Naive thymus-derived CD8-positive, alpha-beta T cell (primary cell): ENCODE data around the gene CD226. TPM values are rescaled to one million over a fixed set of nuclear protein-coding genes. Genes with fewer than 3 reads are reported as not detected.

Experiments used
- ATAC-seq, 2 donors: fragments of 150-1000 bp; cut with Tn5 transposase in 1 of 2; sonication (Bioruptor Pico), chemical (Tn5 transposase) in 1 of 2; 1 replicate in 1 of 2; 2 replicates in 1 of 2; pipeline ENCODE4 v1.10.0; 2021; ENCODE audit warnings: mild to moderate bottlenecking in 2 of 2, moderate library complexity in 2 of 2
- POLR2A ChIA-PET: fragments of 350-600 bp; sonication (Branson Sonifier 250); formaldehyde crosslinking; loops from one replicate; lab custom pipeline; 2021; ENCODE audit warnings: antibody characterized with exemption; lab: Charles Lee
- DNase-seq, 10 donors: peaks; one replicate each; pipeline versions ENCODE4 v3.0.0 to v3.0.0-alpha.2; 2020 to 2022
- H3K27ac Mint-ChIP-seq, 10 donors: one replicate each; pipeline ENCODE4 v1.8.0; 2020 to 2022; ENCODE audit warnings: mild to moderate bottlenecking in 10 of 10, mixed read lengths in 10 of 10, moderate library complexity in 4 of 10, inconsistent platforms in 1 of 10
- H3K27me3 Mint-ChIP-seq, 5 donors: one replicate each; pipeline ENCODE4 v1.8.0; 2021 to 2022; ENCODE audit warnings: mixed read lengths in 5 of 5
- H3K36me3 Mint-ChIP-seq, 3 donors: one replicate each; pipeline ENCODE4 v1.8.0; 2020 to 2022; ENCODE audit warnings: mixed read lengths in 3 of 3, mild to moderate bottlenecking in 2 of 3, inconsistent platforms in 1 of 3
- H3K4me1 Mint-ChIP-seq, 4 donors: one replicate each; pipeline ENCODE4 v1.8.0; 2021 to 2022; ENCODE audit warnings: mixed read lengths in 4 of 4
- H3K4me3 Mint-ChIP-seq, 10 donors: one replicate each; pipeline ENCODE4 v1.8.0; 2020 to 2022; ENCODE audit warnings: mild to moderate bottlenecking in 10 of 10, mixed read lengths in 10 of 10, moderate library complexity in 6 of 10, inconsistent platforms in 1 of 10
- H3K9me3 Mint-ChIP-seq, 9 donors: one replicate each; pipeline ENCODE4 v1.8.0; 2020 to 2022; ENCODE audit warnings: mixed read lengths in 9 of 9, mild to moderate bottlenecking in 3 of 9, inconsistent platforms in 1 of 9, moderate library complexity in 1 of 9
- polyA plus RNA-seq, 3 donors: library from polyadenylated mRNA; unstranded; fragments of 300-500 nt; fragmentation: Illumina TruSeq; gene quantifications; one replicate each; pipeline ENCODE4 v1.2.3, GENCODE V29; 2021
- total RNA-seq, 8 experiments: library from RNA in 2 of 8; stranded (reverse) in 2 of 8; gene quantifications; one replicate each; pipeline ENCODE4 v1.2.3 and lab custom pipeline; 2021 to 2026

Gene CD226
- total and polyA plus RNA-seq, 5 experiments from 2014 or later: 13.0 to 26.4 (median 24.6) TPM

DNA sequence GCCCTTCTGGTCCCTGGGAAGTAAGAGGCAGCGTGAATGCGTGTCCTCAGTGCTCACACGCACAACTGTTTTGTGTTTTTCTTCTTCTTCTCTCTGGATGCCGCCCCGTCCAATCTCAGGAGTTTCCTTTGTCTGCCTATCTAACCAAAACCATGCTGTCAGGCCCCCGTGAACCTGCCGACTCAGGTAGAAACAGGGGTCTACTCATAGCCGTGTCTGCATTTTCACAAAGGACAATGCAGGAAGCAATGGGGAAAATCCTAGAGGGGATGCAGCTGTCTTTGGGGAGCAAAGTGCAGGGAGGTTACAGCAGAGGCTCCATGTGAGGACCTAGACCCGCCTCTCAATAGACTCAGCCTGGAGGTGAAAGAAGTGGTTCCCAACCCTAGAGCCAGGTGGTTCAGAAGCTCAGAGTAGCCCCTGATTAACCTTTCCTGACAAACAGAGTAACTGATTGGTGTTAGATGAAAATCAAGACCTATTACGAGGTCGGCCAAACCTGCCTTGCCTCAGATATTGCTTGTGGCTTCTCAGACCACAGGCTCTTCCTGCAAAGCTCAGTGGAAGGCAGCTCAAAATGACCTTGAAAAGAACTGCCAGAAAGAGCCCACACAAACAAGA lies 49.3 kb downstream of the CD226 start:
- Mint-ChIP-seq H3K4me3 (peak overlapping the region; percentile 80 to 91 (median 85)), H3K27ac (peak overlapping the region; percentile 79 to 95 (median 91)), H3K9me3 (peaks cover 0 to 4% (median 0%) of the 10 kb centered on the region in 9 donors), H3K36me3 (peaks cover 6 to 40% (median 15%) of the 10 kb centered on the region in 3 donors), H3K4me1 (peaks cover 37 to 68% (median 56%) of the 10 kb centered on the region in 4 donors), H3K27me3 (no peaks in the 10 kb centered on the region)
- POLR2A ChIA-PET: interaction anchor here (1.0 to 2.9 kb wide), 4 partner anchors 35 to 49 kb away, joined by 3 to 18 read pairs (median 6); partner anchors contain the start of gene CD226
- ATAC-seq (peak; percentile 61 to 62), DNase-seq (peak in 4 of 10 donors; percentile 17 to 31 (median 23))

DNA sequence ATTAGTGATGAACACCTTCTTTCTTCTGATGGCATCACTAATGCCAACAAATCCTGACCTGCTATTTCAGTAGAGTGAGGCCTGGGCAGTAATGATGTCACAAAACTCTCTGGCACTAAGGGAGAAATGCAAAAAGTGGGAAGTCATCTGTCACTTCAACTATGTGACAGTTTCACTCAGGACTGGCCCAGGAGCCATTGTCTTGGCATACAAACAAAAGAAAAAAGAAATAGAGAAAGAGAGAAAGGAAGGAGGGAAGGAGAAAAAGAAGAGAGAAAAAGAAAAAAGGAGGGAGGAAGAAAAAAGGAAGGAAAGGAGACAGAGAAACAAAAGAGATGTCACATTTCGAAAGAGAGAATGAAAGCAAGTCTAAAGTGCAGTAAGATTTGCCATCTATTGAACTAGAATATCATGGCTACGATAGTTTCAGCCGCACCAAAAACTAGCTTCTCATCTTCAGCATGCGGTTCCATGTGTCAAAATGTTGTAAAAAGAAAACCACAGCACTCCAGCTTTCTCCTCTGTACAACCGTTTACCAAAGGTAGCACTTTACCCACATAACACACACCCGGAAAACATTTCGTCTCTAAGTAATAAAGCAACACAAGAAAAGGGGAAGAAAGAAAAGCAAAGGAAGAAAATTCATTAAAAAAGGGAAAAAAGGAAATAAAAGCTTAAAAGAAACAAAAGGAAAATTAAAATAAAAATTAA lies 50.1 kb downstream of the CD226 start:
- peak; percentile 78 to 81 for ATAC-seq
- Mint-ChIP-seq H3K36me3 (peaks cover 6 to 41% (median 19%) of the 10 kb centered on the region in 3 donors), H3K4me3 (peak overlapping the region; percentile 80 to 91 (median 85))

DNA sequence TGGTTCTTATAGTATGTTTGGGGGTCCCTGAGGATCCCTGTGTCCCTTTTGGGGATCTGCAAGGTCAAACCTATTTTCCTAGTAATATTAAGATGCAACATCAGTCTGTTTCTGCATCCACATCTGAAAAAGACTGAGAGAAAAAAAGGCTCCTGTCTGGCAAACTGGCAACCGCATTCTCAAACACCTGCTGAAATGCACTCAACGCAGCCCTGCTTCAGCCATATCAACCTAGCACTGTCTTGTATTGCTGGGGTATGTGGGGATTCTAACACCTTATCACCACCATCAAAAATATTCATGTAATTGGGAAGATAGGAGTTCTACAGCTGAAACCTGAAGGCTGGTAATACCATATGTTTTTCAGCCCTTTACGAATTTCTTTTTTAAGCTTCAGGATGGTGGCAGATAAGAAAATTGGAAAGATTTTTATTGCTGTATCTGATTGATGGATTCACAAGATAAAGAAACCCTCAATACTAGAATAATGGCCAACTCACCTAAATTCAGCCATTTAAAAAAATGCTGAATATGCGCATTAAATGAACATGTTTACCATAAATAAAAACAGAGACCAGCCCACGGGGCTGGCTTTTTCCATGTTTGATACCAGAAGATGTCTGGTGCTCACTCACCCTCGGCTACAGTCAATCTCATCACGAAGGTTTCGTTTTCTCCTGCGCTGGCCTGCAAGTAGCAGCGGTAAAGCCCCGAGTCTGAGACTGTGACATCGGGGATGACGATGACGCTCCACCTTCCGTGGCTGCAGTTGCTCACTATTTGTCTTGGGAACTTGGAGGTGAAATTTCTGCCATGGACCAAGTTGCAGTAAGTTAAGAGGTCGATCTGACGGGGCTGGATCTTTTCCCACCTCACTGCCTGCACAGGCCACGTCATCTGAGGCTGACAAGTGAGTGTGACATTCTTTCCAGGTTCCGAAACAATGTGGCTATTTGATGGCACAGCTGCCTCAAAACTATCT lies 52.3 kb downstream of the CD226 start:
- Mint-ChIP-seq H3K27ac (peak overlapping the region in 9 of 10 donors; percentile 44 to 95 (median 76)), H3K9me3 (peaks cover 0 to 17% (median 6%) of the 10 kb centered on the region in 9 donors), H3K4me1 (peaks cover 31 to 74% (median 64%) of the 10 kb centered on the region in 4 donors), H3K4me3 (peak overlapping the region in 3 of 10 donors; percentile 24 to 86 (median 69)), H3K27me3 (no peaks in the 10 kb centered on the region), H3K36me3 (peaks cover 22 to 49% (median 38%) of the 10 kb centered on the region in 3 donors)
- POLR2A ChIA-PET: no interaction called here
- ATAC-seq (no peak), DNase-seq (peak in 1 of 10 donors; percentile 29)

More for the DNA sequence above, 50.1 kb downstream of the CD226 start:
- Mint-ChIP-seq H3K9me3 (peaks cover 0 to 4% (median 0%) of the 10 kb centered on the region in 9 donors), H3K27me3 (no peaks in the 10 kb centered on the region), H3K27ac (peak overlapping the region; percentile 85 to 95 (median 92)), H3K4me1 (peaks cover 33 to 70% (median 60%) of the 10 kb centered on the region in 4 donors)
- POLR2A ChIA-PET: interaction anchor here (1.4 to 2.9 kb wide), 3 partner anchors 38 to 50 kb away, joined by 6 to 18 read pairs (median 6); partner anchors contain the start of gene CD226
- DNase-seq: peak in 4 of 10 donors; percentile 24 to 51 (median 46)

DNA sequence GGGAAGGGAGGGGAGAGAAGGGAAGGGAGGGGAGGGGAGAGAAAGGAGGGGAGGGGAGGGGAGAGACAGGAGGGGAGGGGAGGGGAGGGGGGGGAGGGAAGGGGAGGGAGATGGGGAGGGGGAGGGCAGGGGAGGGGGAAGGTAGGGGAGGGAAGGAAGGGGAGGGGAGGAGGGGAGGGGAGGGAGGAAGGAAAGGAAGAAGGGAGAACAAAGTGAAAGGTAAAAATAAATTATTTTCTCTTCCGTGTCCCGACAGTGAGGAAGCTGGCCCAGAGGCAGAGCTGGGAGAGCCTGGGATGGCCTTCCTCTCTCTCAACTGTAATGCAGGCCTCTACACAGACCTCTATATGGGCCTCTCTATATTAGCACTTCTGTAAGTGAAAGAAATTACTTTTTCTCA lies 53.2 kb downstream of the CD226 start:
- Mint-ChIP-seq H3K27ac (peak overlapping the region in 3 of 10 donors; percentile 44 to 88 (median 87)), H3K4me1 (peaks cover 32 to 77% (median 67%) of the 10 kb centered on the region in 4 donors), H3K9me3 (peaks cover 0 to 17% (median 7%) of the 10 kb centered on the region in 9 donors), H3K27me3 (no peaks in the 10 kb centered on the region), H3K4me3 (peak overlapping the region in 1 of 10 donors; percentile 43), H3K36me3 (peaks cover 23 to 53% (median 42%) of the 10 kb centered on the region in 3 donors)
- POLR2A ChIA-PET: no interaction called here
- no peak for ATAC-seq
- no peak for DNase-seq

DNA sequence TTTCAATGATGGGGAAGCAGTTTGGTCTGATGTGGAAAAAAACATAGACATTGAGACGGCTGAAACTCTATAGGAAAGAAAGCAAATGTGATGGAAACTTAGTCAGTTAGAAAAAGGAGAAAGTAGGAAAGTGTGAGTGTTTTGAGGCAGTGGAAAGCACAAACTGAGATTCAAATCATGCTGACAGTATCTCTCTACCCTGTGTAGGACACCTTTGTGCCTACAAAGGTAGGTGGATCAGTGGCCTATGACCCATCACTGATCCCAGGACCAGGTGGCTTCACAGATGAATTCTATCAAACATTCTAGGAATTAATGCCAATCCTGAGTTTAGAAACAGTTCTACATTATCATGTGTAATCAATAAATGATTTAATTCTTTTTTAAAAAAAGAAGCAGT lies 57.1 kb downstream of the CD226 start:
- H3K27me3 Mint-ChIP-seq: no peaks in the 10 kb centered on the region
- peaks cover 23 to 61% (median 45%) of the 10 kb centered on the region in 3 donors for H3K36me3 Mint-ChIP-seq
- H3K4me1 Mint-ChIP-seq: peaks cover 25 to 62% (median 52%) of the 10 kb centered on the region in 4 donors
- ATAC-seq: no peak
- H3K9me3 Mint-ChIP-seq: peaks cover 0 to 17% (median 7%) of the 10 kb centered on the region in 9 donors
- POLR2A ChIA-PET: no interaction called here
- peak overlapping the region in 2 of 10 donors; percentile 37 to 40 for H3K27ac Mint-ChIP-seq
- no peak overlapping the region for H3K4me3 Mint-ChIP-seq
- no peak for DNase-seq

DNA sequence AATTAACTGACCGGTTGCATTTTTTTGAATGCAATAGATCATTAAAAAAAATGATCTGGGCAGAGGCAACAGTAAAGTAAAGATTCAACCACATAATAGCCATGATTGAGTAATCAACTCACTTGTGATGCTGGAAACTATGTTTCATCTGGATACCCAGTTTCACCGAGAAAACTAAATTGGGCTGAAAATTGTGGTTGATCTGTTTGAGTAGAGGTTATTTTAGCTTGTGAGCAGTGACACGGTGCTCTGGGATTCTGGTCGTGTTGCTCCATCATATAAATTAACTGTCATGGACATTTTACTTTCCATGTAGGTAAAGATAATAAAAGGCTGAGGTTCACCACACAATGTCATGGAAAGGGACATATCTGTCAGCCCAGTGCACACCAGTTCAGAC lies 58.7 kb downstream of the CD226 start:
- no peaks in the 10 kb centered on the region for H3K27me3 Mint-ChIP-seq
- H3K9me3 Mint-ChIP-seq: peaks cover 0 to 17% (median 7%) of the 10 kb centered on the region in 9 donors
- peaks cover 22 to 58% (median 44%) of the 10 kb centered on the region in 3 donors for H3K36me3 Mint-ChIP-seq
- DNase-seq: no peak
- H3K4me3 Mint-ChIP-seq: peak overlapping the region in 1 of 10 donors; percentile 31
- peaks cover 27 to 69% (median 63%) of the 10 kb centered on the region in 4 donors for H3K4me1 Mint-ChIP-seq
- peak overlapping the region in 3 of 10 donors; percentile 46 to 67 (median 61) for H3K27ac Mint-ChIP-seq
- POLR2A ChIA-PET: no interaction called here
- ATAC-seq: no peak

DNA sequence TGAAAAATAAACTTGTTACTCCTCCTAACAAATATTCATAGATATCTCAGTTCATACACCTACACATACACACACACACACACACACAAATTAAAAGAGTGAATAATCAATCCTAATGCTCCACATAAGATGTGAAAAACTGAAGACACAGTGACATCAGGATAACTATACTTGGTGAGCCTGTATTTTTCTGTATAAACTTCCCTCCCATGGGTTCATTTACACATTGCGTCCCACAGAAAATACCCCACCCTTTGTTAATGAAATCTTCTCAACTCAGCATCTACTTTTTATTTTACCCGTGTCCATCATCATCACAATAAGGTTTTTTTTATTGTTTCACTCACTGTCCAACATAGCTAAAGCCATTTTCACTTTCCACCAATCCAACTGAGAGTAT lies 60.4 kb downstream of the CD226 start:
- Mint-ChIP-seq H3K27ac (peak overlapping the region in 3 of 10 donors; percentile 24 to 39 (median 30)), H3K4me3 (peak overlapping the region in 1 of 10 donors; percentile 7), H3K27me3 (no peaks in the 10 kb centered on the region), H3K9me3 (peaks cover 0 to 17% (median 7%) of the 10 kb centered on the region in 9 donors), H3K36me3 (peaks cover 17 to 45% (median 30%) of the 10 kb centered on the region in 3 donors), H3K4me1 (peaks cover 26 to 73% (median 57%) of the 10 kb centered on the region in 4 donors)
- ATAC-seq (no peak), DNase-seq (no peak)
- POLR2A ChIA-PET: no interaction called here

DNA sequence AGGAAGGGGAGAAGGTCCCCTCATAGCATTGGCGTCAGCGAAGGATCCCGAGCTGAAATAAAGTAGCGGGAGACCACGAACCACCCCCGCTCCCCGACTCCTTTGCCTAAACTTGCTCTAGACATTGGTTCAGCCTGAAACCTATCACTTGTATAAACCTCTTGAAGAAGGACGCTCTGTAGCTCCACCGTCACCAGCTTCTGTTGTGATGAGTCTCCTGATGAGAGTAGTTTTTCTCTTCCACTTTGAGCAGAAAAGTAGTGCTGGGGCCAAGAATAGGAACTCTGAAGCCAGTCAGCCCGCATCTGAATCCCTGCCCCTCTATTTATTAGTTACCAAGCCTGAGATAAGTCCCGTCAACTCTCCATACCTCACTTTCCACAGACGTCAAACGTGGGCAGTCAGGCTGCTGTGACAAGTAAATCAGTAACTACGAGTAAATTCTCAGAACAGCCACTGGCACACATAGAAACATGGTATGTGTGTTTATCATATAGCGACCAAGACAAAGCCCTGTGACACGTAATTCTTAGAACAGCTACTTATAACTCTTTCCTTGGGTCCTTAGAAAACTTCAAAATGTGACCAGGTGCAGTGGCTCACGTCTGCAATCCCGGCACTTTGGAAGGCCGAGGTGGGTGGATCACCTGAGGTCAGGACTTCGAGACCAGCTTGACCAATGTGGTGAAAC lies 61.7 kb downstream of the CD226 start:
- Mint-ChIP-seq H3K4me1 (peaks cover 21 to 70% (median 53%) of the 10 kb centered on the region in 4 donors), H3K4me3 (peak overlapping the region in 3 of 10 donors; percentile 2 to 52 (median 17)), H3K36me3 (peaks cover 8 to 42% (median 18%) of the 10 kb centered on the region in 3 donors), H3K9me3 (peaks cover 0 to 6% (median 3%) of the 10 kb centered on the region in 9 donors), H3K27ac (peak overlapping the region in 6 of 10 donors; percentile 6 to 85 (median 72)), H3K27me3 (no peaks in the 10 kb centered on the region)
- POLR2A ChIA-PET: no interaction called here
- no peak for ATAC-seq
- no peak for DNase-seq

DNA sequence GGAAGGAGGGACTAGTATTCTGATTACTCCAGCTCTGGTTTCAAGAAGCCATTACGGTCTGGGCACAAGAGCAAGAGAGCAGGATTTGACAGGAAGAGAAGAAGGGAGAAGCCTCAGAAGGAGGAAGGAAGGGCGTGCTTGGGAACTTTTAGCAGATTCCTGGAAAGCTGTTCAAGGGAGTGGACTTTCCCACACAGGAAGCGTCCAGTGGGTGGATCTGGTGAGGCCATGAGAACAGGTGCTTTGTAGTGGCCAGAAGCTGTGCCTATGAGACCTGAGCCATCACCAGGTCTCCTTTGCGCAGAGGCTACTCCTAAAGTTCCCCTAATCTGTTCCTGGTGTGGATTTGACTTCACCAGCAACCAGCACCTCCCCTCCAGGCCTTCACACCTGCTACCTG lies 62.3 kb downstream of the CD226 start:
- POLR2A ChIA-PET: no interaction called here
- no peaks in the 10 kb centered on the region for H3K27me3 Mint-ChIP-seq
- peak overlapping the region in 6 of 10 donors; percentile 26 to 85 (median 74) for H3K27ac Mint-ChIP-seq
- ATAC-seq: no peak
- H3K9me3 Mint-ChIP-seq: peaks cover 0 to 3% (median 0%) of the 10 kb centered on the region in 9 donors
- peaks cover 1 to 40% (median 17%) of the 10 kb centered on the region in 3 donors for H3K36me3 Mint-ChIP-seq
- DNase-seq: no peak
- peak overlapping the region in 1 of 10 donors; percentile 17 for H3K4me3 Mint-ChIP-seq
- H3K4me1 Mint-ChIP-seq: peaks cover 22 to 64% (median 51%) of the 10 kb centered on the region in 4 donors

DNA sequence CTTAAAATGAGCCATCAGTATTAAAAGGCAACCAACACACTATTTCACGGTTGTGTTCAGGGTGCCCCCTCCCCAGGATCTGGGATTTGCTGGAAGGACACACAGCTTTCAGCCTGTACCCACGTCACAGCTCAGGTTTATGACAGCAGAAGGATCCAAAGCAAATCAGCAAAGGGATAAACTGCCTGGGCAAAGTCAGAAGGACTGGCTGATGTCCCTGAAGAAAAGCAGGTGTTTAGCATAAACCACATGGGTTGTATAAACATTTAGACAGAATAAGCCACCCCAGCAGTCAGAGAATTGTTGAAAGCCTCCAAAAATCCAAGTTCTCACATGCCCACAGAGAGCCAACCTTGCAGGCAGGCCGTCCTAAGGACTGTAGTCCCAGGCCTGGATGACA lies 63.9 kb downstream of the CD226 start:
- Mint-ChIP-seq H3K4me3 (no peak overlapping the region), H3K27ac (peak overlapping the region in 7 of 10 donors; percentile 36 to 63 (median 53)), H3K4me1 (peaks cover 24 to 56% (median 47%) of the 10 kb centered on the region in 4 donors), H3K27me3 (no peaks in the 10 kb centered on the region), H3K9me3 (peaks cover 0 to 10% (median 0%) of the 10 kb centered on the region in 9 donors), H3K36me3 (peaks cover 2 to 44% (median 24%) of the 10 kb centered on the region in 3 donors)
- POLR2A ChIA-PET: no interaction called here
- DNase-seq (no peak), ATAC-seq (no peak)
